NCI-H69 (cell line): ENCODE measurements around the gene SDK1.

Experiments
- DNase-seq: peaks from one replicate; lab custom pipeline; 2025; lab: John Stamatoyannopoulos, UW

SDK1 gene

GRCh38 chr7:3464900-3465622 lies 164.0 kb downstream of the SDK1 start:
- no peak for DNase-seq

GRCh38 chr7:3466261-3466660 lies 165.2 kb downstream of the SDK1 start:
- no peak for DNase-seq

- no peak for DNase-seq
Observed at GRCh38 chr7:3469641-3470040, 168.6 kb downstream of the SDK1 start.

- no peak for DNase-seq
Observed at GRCh38 chr7:3480197-3480596, 179.1 kb downstream of the SDK1 start.

- peak; percentile 35 for DNase-seq
Observed at GRCh38 chr7:3481435-3481834, 180.4 kb downstream of the SDK1 start.

GRCh38 chr7:3482147-3482921 lies 181.3 kb downstream of the SDK1 start:
- peak; percentile 83 for DNase-seq

- no peak for DNase-seq
Observed at GRCh38 chr7:3486841-3487240, 185.8 kb downstream of the SDK1 start.

GRCh38 chr7:3488829-3489228 lies 187.8 kb downstream of the SDK1 start:
- DNase-seq: peak; percentile 30

GRCh38 chr7:3493499-3493898 lies 192.4 kb downstream of the SDK1 start:
- no peak for DNase-seq

- no peak for DNase-seq
Observed at GRCh38 chr7:3494947-3495346, 193.9 kb downstream of the SDK1 start.

- no peak for DNase-seq
Observed at GRCh38 chr7:3495530-3495929, 194.5 kb downstream of the SDK1 start.

- no peak for DNase-seq
Observed at GRCh38 chr7:3495954-3496353, 194.9 kb downstream of the SDK1 start.

- DNase-seq: no peak
Observed at GRCh38 chr7:3497796-3498195, 196.7 kb downstream of the SDK1 start.

- no peak for DNase-seq
Observed at GRCh38 chr7:3501671-3502070, 200.6 kb downstream of the SDK1 start.

GRCh38 chr7:3504384-3504783 lies 203.3 kb downstream of the SDK1 start:
- no peak for DNase-seq

- DNase-seq: no peak
Observed at GRCh38 chr7:3510101-3511020, 209.3 kb downstream of the SDK1 start.

GRCh38 chr7:3517344-3517743 lies 216.3 kb downstream of the SDK1 start:
- DNase-seq: peak; percentile 44

GRCh38 chr7:3518546-3518945 lies 217.5 kb downstream of the SDK1 start:
- DNase-seq: peak; percentile 45

GRCh38 chr7:3520206-3520605 lies 219.2 kb downstream of the SDK1 start:
- peak; percentile 93 for DNase-seq

- DNase-seq: no peak
Observed at GRCh38 chr7:3527496-3528124, 226.6 kb downstream of the SDK1 start.

- no peak for DNase-seq
Observed at GRCh38 chr7:3533040-3533439, 232.0 kb downstream of the SDK1 start.
